Measurements from ENCODE around the gene UQCRH.
"Not testable (repeated sequence)": the region's sequence is repeated elsewhere in the genome, so short reads cannot be mapped to it uniquely, and the experiment has no call there.

The UQCRH gene

DNA sequence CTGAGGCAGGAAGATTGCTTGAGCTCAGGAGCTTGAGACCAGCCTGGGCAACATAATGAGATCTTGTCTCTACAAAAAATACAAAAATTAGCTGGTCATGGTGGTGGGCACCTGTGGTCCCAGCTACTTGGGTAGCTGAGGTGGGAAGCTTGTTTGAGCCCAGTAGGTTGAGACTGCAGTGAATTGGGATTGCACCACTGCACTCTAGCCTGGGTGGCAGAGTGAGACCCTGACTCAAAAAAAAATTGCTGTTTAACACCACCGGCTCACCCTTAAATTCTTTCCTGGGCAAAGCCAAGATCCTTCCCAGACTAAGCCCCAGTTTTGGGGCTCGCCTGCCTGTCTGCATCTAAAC lies 30.5 kb downstream of the UQCRH start:
- DNase-seq: no peak

DNA sequence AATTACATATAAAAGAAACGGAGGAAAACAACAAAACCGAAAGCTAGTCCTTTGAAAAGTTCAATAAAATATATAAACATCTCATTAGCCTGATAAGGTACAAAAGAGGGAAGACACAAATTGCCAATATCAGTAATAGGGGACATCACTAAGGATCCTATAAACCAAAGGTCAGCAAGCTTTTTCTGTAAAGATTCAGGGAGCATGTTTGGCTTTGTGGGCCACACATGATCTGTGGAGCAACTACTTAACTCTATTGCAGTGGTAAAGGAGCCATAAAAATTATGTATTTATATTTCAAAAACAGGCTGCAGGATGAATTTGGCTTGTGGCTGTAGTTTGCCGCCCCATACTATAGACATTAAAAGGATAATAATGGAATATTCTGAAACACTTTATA lies 31.6 kb downstream of the UQCRH start:
- no peak for DNase-seq

GRCh38 chr1:46337409-46337808 lies 33.9 kb downstream of the UQCRH start:
- DNase-seq: not testable (repeated sequence)

- peak; percentile 94 for DNase-seq
Observed at GRCh38 chr1:46340404-46341221, 37.1 kb downstream of the UQCRH start, which contains the start of gene NSUN4. NSUN4 (plus strand) TSS chr1:46340807; CDS start chr1:46340827, 20 bp downstream.

DNA sequence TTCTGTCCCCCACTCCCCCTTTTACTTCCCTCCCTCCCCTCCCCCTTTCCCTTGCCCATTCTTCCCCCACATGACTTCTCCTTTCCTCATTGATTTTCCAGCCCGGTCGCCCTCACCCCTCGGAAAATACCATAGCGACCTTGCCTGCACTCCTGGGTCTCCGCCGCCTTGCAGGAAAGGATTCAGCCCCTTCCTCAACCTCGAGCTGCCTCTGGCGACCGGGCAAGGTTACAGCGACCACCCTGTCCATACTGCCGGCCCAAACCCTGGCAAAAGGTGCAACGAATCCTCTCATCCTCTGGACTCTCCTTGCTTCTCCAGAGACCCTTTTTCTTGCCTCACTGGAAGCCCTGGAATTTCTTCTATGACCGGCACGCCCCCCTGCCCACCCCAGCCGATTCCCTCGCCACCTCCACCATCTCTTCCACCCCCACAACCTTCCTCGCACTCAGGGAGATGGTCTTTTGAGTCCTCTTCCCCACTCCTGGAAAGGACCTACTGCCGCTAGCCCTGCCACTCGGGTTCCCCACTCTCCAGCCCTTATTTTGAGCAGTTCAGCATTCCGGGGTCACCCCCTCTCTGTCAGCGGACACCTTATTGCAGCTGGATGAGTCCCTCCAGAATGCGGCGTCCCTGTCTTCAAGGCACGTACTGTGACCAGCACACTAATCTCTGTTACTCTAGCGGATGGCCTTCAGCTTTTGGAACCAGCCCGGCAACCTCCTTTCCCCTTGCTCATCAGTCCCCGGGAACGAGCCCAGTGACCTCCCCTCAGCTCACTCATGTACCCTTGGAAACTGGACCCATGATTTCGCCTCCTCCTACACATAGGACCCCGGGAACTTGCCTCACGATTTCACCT lies 38.0 kb downstream of the UQCRH start:
- DNase-seq: no peak

- peak; percentile 42 for DNase-seq
Observed at GRCh38 chr1:46342084-46342656, 38.7 kb downstream of the UQCRH start.

DNA sequence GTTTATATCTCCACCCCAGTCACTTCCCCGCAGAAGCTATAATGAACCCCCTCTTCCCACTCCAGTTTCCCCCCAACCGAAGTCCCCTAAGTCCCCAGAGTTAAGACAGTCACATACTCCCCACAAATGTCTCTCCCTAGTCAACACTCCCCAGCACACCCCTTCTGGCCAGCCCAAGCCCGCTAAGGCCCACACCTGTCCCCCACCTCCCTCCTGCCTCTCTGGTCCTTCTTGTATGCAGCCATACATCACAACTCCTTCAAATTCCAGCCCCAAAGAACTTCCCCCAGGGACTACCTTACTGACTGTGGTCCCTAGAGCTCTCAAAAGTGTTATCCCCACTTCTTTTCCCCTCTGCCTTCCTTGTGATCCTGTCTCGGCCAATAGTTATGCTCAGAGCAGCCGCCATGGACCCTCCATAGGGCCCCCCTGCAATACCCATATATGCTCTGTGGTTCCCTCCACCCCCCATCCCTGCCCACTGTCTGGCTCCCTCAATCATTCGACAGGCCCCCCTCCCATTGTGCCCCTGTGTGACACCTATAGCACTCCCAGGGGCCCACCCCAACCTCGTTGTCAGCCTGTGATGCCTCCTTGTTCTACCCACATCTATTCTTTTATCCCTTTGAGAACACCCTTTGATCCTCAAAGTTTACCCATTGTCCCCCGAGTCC lies 39.3 kb downstream of the UQCRH start:
- no peak for DNase-seq

DNA sequence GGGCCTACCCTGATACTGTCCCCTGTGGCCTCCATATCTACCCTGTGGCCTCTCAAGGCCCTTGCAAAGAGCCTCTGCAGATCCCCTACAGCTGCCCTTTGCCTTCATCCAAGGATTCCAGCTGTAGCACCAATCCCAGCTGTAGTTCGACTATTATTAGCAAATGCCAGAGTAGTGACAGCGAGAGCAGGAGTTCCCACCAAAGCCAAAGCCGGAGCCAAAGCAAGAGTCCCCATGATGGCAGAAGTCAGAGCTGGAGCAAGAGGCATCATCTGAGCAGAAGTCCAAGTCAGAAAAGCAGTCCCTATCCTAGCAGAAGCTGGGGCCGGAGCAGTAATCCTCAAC lies 39.8 kb downstream of the UQCRH start:
- DNase-seq: no peak

DNA sequence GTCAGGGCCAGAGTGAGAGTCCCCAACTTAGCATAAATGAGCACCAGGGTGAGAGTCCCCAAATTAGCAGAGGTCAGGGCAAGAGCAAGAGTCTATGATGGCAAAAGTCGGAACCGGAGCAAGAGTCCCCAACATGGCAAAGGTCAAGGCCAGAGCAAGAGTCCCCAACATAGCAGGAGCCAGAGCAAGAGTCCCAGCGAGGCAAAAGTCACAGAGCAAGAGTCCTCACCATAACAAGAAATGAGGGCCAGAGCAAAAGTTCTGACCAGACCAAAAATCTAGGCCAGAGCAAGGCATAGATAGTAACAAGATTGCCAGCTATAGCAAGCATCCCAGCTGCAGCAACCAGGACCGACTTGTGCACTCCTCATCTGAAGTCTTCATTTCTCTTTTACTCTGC lies 40.2 kb downstream of the UQCRH start:
- DNase-seq: no peak

GRCh38 chr1:46344481-46344880 lies 41.0 kb downstream of the UQCRH start:
- DNase-seq: no peak

DNA sequence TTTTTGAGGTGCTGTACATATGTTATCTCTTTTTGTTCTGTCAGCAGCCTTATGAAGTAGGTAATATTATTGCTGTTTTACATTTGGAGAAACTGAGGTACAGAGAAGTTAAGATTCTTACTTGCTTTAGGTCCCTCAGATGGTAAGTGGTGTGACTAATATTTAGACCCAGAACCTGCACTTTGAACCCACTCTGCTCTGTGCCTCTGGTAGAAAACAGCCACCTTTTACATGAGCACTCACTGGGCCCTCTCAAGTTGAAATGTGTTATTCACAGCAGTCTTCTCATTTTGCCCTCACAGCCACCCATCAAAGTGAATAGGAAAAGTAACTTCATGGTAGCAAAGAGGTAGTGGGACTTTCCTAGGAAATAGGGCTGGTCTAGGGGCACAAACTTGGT lies 41.8 kb downstream of the UQCRH start:
- no peak for DNase-seq

- no peak for DNase-seq
Observed at GRCh38 chr1:46352363-46352762, 48.9 kb downstream of the UQCRH start.

DNA sequence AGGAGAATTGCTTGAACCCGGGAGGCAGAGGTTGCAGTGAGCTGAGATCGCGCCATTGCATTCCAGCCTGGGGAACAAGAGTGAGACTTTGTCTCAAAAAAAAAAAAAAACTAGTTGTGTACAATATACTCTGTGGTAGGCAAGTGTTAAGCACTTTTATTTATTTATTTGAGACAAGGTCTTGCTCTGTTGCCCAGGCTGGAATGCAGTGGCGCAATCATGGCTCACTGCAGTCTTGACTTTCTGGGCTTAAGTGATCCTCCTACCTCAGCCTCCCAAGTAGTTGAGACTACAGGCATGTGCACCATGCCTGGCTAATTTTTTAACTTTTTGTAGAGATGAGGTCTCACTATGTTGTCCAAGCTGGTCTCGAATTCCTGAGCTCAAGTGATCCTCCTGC lies 52.4 kb downstream of the UQCRH start:
- not testable (repeated sequence) for DNase-seq

GRCh38 chr1:46362158-46362557 lies 58.7 kb downstream of the UQCRH start:
- DNase-seq: no peak

DNA sequence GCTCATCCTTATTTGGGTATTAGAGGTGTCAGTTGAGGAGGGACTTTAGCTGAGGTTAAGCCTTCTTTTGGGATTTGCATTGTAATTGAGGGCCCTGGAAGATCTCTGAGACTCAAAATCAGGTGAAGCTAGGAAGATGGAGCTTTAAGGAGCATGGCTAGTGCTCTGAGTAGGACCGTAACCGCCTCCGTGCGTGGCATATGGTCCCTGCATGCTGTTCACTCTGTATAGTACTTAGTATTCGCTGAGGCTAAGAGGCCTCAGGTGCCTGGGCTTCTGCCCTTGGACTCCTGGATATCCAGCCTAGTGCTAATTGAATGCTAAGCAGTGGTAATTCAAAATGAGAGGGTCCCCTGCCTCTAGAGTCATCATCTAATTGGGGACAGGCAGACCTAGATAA lies 59.6 kb downstream of the UQCRH start:
- no peak for DNase-seq

- DNase-seq: peak; percentile 26
Observed at GRCh38 chr1:46364612-46365011, 61.1 kb downstream of the UQCRH start.

DNA sequence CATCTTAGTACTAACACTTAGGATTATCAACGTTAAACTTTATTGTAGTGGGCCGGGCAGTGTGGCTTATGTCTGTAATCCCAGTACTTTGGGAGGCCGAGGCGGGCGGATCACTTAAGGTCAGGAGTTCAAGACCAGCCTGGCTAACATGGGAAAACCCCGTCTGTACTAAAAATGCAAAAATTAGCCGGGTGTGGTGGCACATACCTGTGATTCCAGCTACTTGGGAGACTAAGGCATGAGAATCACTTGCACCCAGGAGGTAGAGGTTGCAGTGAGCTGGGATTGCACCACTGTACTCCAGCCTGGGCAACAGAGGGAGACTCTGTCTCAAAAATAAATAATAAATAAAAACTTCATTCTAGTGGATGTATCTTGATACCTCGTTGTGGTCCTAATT lies 62.3 kb downstream of the UQCRH start:
- not testable (repeated sequence) for DNase-seq
